Colonic mucosa (tissue), 4 donors: Measurements from ENCODE around the gene MESD. TPM values are rescaled to one million over a fixed set of nuclear protein-coding genes. Genes with fewer than 3 reads are reported as not detected.

Source experiments
- DNase-seq: peaks from one replicate; pipeline ENCODE4 v3.0.0-alpha.2; 2020
- H3K27ac ChIP-seq: fragments of 200-600 bp; one replicate; pipeline ENCODE4 v1.8.0; 2021
- H3K27me3 ChIP-seq: fragments of 200-600 bp; one replicate; pipeline ENCODE4 v1.8.0; 2021
- H3K36me3 ChIP-seq: fragments of 200-600 bp; one replicate; pipeline ENCODE4 v1.8.0; 2021
- H3K4me1 ChIP-seq: fragments of 200-600 bp; one replicate; pipeline ENCODE4 v1.8.0; 2021; ENCODE audit warnings: mild to moderate bottlenecking
- H3K4me3 ChIP-seq: fragments of 200-600 bp; one replicate; pipeline ENCODE4 v1.8.0; 2021
- H3K9ac ChIP-seq, 2 donors: one replicate each; pipeline ENCODE4 v1.7.0; 2013; ENCODE audit warnings: control low read depth in 2 of 2, low read depth in 2 of 2, low read length in 2 of 2
- H3K9me3 ChIP-seq: fragments of 200-600 bp; one replicate; pipeline ENCODE4 v1.8.0; 2021
- intact Hi-C: fragments of 100-400 bp; cut with DNase I; formaldehyde crosslinking; loops from one replicate; pipeline ENCODE4 v1.14.1; 2022
- microRNA-seq: library from miRNA; unstranded; fragments of <30 nt; microRNA quantifications from one replicate; pipeline ENCODE4, GENCODE V29; 2019
- total RNA-seq, 2 donors: library from RNA; stranded (reverse); fragmentation: NEBNext Ultra II Directional in 1 of 2; extraction: Animal tissue kit (Norgen Biotek cat#: 25700) in 1 of 2; gene quantifications; one replicate each; pipeline ENCODE4 v1.2.1, GENCODE V29; 2021
- TF ChIP-seq, protein P1 (sequence below): fragments of 200-600 bp; IDR thresholded peaks from one replicate; pipeline ENCODE4 v1.8.0; 2022; ENCODE audit warnings: antibody characterized with exemption, mild to moderate bottlenecking
- donor health status: healthy.
- donor health status: DM: no; HTN: no; CAD: no.
- donor health status: DM: no; HTN: no; CAD: no.

MESD gene
- total RNA-seq, 2 donors from 2014 or later: 20.4 to 26.1 TPM

DNA sequence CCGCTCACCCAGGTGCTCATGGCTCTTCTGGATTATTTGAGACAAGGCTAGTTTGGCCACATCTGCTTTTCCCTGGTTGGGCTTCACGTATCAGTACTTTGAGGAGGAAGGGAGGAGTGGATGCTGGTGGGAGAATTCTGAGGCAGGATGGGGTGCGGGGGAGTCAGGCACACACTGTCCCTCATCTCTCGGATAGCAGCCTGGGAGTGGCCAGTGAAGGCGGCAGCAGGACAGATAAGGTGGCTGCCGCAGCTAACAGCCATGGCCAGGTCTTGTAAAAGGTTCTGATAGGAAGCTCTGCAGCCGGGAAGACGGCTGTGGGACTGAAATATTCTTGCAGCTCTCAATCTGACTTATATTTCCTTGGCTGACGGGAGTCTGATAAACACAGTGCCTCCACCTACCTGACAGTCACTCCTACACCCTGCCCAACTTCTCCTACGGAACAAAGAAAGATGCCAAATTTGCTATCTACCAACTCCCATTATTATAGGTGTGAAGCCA is 87.3 kb downstream of the MESD start:
- Histone ChIP-seq H3K36me3 (no peaks in the 10 kb centered on the region), H3K9ac (no peak overlapping the region), H3K27me3 (no peaks in the 10 kb centered on the region), H3K27ac (no peak overlapping the region), H3K4me1 (no peaks in the 10 kb centered on the region), H3K9me3 (no peaks in the 10 kb centered on the region), H3K4me3 (no peak overlapping the region)
- intact Hi-C loops: no loop called here
- TF ChIP-seq, protein P1, sequence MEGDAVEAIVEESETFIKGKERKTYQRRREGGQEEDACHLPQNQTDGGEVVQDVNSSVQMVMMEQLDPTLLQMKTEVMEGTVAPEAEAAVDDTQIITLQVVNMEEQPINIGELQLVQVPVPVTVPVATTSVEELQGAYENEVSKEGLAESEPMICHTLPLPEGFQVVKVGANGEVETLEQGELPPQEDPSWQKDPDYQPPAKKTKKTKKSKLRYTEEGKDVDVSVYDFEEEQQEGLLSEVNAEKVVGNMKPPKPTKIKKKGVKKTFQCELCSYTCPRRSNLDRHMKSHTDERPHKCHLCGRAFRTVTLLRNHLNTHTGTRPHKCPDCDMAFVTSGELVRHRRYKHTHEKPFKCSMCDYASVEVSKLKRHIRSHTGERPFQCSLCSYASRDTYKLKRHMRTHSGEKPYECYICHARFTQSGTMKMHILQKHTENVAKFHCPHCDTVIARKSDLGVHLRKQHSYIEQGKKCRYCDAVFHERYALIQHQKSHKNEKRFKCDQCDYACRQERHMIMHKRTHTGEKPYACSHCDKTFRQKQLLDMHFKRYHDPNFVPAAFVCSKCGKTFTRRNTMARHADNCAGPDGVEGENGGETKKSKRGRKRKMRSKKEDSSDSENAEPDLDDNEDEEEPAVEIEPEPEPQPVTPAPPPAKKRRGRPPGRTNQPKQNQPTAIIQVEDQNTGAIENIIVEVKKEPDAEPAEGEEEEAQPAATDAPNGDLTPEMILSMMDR: no peak
- DNase-seq: no peak

DNA sequence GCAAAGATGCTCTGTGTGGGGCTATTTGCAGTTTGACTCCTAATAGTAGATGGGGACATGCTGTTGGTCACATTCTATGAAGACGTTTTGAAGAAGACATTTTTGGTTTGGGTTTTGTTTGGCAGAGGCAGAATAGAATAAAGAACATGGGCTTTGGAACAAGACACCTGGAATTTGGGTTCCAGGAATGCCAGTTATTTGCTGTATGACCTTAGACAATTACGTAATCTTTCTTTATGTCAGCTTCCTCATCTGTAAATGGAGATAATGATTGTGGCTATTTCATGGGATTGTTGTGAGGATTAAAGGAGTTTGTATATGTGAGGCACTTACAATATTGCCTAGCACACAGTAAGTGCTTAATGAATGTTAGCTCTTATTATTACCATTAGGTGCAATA is 91.6 kb downstream of the MESD start:
- TF ChIP-seq, protein P1: no peak
- no peaks in the 10 kb centered on the region for H3K27me3 ChIP-seq
- H3K27ac ChIP-seq: no peak overlapping the region
- H3K4me3 ChIP-seq: no peak overlapping the region
- H3K36me3 ChIP-seq: no peaks in the 10 kb centered on the region
- intact Hi-C loops: no loop called here
- no peaks in the 10 kb centered on the region for H3K4me1 ChIP-seq
- no peaks in the 10 kb centered on the region for H3K9me3 ChIP-seq
- no peak overlapping the region for H3K9ac ChIP-seq
- no peak for DNase-seq

Small RNA genes lying within 50 kb of the gene (microRNA-seq; reads per million reads assigned to microRNA genes)
- gene MIR4514: not detected

Other genes with a start within 250 kb of the MESD start
- gene CEMIP, start 210.4 kb downstream of the MESD start, total RNA-seq: 1 to 10 TPM; 2.1 to 2.9 TPM
- gene TLNRD1, start 11.1 kb upstream of the MESD start, total RNA-seq: 10 to 100 TPM; 28.5 to 33.3 TPM
- under 1 TPM in 1 of 2 donors, not detected in 1; 0.21 TPM for gene CFAP161, start 144.5 kb upstream of the MESD start, total RNA-seq
- 1 to 10 TPM; 3.4 to 3.7 TPM for gene IL16, start 207.1 kb upstream of the MESD start, total RNA-seq